HepG2 (cell line): ENCODE data around the gene NRG2. TPM values are rescaled to one million over a fixed set of nuclear protein-coding genes. Genes with fewer than 3 reads are reported as not detected.

Source experiments
- ATAC-seq: fragments of 200-7000 bp; cut with Tn5 transposase; 3 replicates; pipeline ENCODE4 v1.9.1; 2020; ENCODE audit warnings: mild to moderate bottlenecking, moderate library complexity
- BruUV-seq: library from RNA; stranded (reverse); fragments of 400-500 nt; replicated peaks from 2 replicates; lab custom pipeline; 2021; lab: Mats Ljungman, UMichigan
- CTCF ChIA-PET: fragments of 300-600 bp; formaldehyde crosslinking; extraction: SDS; loops from one replicate; lab custom pipeline; 2021; ENCODE audit warnings: low total read pairs, inconsistent platforms, low intra/inter-chr PET ratio; lab: Yijun Ruan, JAX
- POLR2A ChIA-PET: fragments of 350-600 bp; sonication (Branson Sonifier 250); formaldehyde crosslinking; loops from one replicate; lab custom pipeline; 2020; ENCODE audit warnings: antibody characterized with exemption, inconsistent platforms; lab: Yijun Ruan, JAX
- DNase-seq: peaks from one replicate; pipeline ENCODE4 v3.0.0-alpha.2; 2015; ENCODE audit warnings: low spot score
- FAIRE-seq: peaks from 3 replicates; lab custom pipeline; 2011; peaks lifted over from hg19 to GRCh38; lab: Jason Lieb, UNC
- H2AFZ ChIP-seq: one replicate; pipeline ENCODE4 v1.6.1; 2011; ENCODE audit warnings: low read length, inconsistent platforms
- H3K27ac ChIP-seq: fragments of 300-600 bp; 3 replicates; pipeline ENCODE4 v1.8.0; 2011; ENCODE audit warnings: mixed run types, mild to moderate bottlenecking, mixed read lengths, low read length, inconsistent platforms; ENCODE audit not compliant: insufficient read depth; ENCODE audit errors: extremely low read length
- H3K27me3 ChIP-seq, 2 experiments: fragments of 200-600 bp in 1 of 2; 2 replicates in 1 of 2; 3 replicates in 1 of 2; pipeline versions ENCODE4 v1.6.0 to v1.8.0; 2011; ENCODE audit warnings: low read length in 2 of 2, mild to moderate bottlenecking in 2 of 2, moderate library complexity in 2 of 2, inconsistent platforms in 1 of 2; ENCODE audit not compliant: insufficient read depth in 2 of 2, control insufficient read depth in 1 of 2
- H3K36me3 ChIP-seq, 2 experiments: fragments of 200-600 bp in 1 of 2; replicated peaks in 1 of 2; 2 replicates in 1 of 2; 3 replicates in 1 of 2; pipeline versions ENCODE4 v1.5.1 to v1.8.0; 2011; ENCODE audit warnings: low read length in 2 of 2, inconsistent platforms in 1 of 2; ENCODE audit not compliant: insufficient read depth in 2 of 2, control insufficient read depth in 1 of 2
- H3K4me1 ChIP-seq: 2 replicates; pipeline ENCODE4 v1.5.1; 2012; ENCODE audit warnings: low read length, inconsistent platforms; ENCODE audit not compliant: insufficient read depth
- H3K4me2 ChIP-seq: 2 replicates; pipeline ENCODE4 v1.6.0; 2011; ENCODE audit warnings: low read depth, low read length, inconsistent platforms
- H3K4me3 ChIP-seq, 3 experiments: fragments of 200-600 bp in 1 of 3; sonication (generic), shearing (Covaris generic) in 1 of 3; replicated peaks in 1 of 3; 2 replicates each; pipeline ENCODE4 v1.5.1; 2011 to 2016; ENCODE audit warnings: low read length in 3 of 3, inconsistent platforms in 2 of 3, low read depth in 2 of 3, mild to moderate bottlenecking in 2 of 3, control low read depth in 1 of 3, mixed read lengths in 1 of 3; ENCODE audit not compliant: insufficient read depth in 1 of 3
- H3K79me2 ChIP-seq: one replicate; pipeline ENCODE4 v1.6.1; 2011; ENCODE audit warnings: low read length, inconsistent platforms; ENCODE audit not compliant: insufficient read depth
- H3K9ac ChIP-seq: 2 replicates; pipeline ENCODE4 v1.6.0; 2011; ENCODE audit warnings: mild to moderate bottlenecking, low read depth, low read length, inconsistent platforms; ENCODE audit not compliant: insufficient read depth
- H3K9me3 ChIP-seq: 2 replicates; pipeline ENCODE4 v1.5.1; 2012; ENCODE audit warnings: mild to moderate bottlenecking, low read length
- H4K20me1 ChIP-seq: 2 replicates; pipeline ENCODE4 v1.6.0; 2011; ENCODE audit warnings: inconsistent platforms, mild to moderate bottlenecking, low read length, moderate library complexity; ENCODE audit not compliant: insufficient read depth
- FOXP4 ChIP-seq: sonication (generic); formaldehyde crosslinking; IDR thresholded peaks from 2 replicates; pipeline ENCODE4 v1.4.0; 2020; ENCODE audit warnings: missing genetic modification reagents
- KDM3A ChIP-seq: IDR thresholded peaks from 2 replicates; pipeline ENCODE4 v1.6.1; 2018; ENCODE audit warnings: low read depth, missing compliant biosample characterization
- PAF1 ChIP-seq: IDR thresholded peaks from 2 replicates; pipeline ENCODE4 v1.6.1; 2016; ENCODE audit warnings: missing genetic modification reagents, missing compliant biosample characterization
- RFX3 ChIP-seq: IDR thresholded peaks from 2 replicates; pipeline ENCODE4 v1.6.1; 2016; ENCODE audit warnings: missing biosample characterization, missing genetic modification reagents
- ZMYM4 ChIP-seq: sonication (generic); formaldehyde crosslinking; IDR thresholded peaks from 2 replicates; pipeline ENCODE4 v1.8.1; 2023; ENCODE audit warnings: mild to moderate bottlenecking, missing genetic modification reagents
- WGBS: methylation state at CpG from one replicate; pipeline ENCODE4 v1.1.6; 2017; ENCODE audit warnings: low lambda C conversion rate; 5-methylcytosine and 5-hydroxymethylcytosine counted together
- in situ Hi-C: cut with HindIII; loops from 2 replicates; pipeline ENCODE4 v1.10.0; 2017; ENCODE audit warnings: low pct_unique_long_range_greater_than_20kb; ENCODE audit not compliant: extremely low pct_ligation_motif_present
- intact Hi-C: fragments of 100-400 bp; cut with micrococcal nuclease; formaldehyde crosslinking; loops from one replicate; pipeline ENCODE4 v1.10.0; 2022; ENCODE audit not compliant: unreplicated experiment
- polyA plus RNA-seq, 8 experiments: library from polyadenylated mRNA; depleted of rRNA in 3 of 8; stranded (reverse) in 7 of 8; unstranded in 1 of 8; fragments of >200 nt; fragmentation: Illumina TruSeq in 4 of 8; extraction: Trizol in 4 of 8; gene quantifications; 2 replicates each; pipeline versions ENCODE4 v1.2.1 to v1.2.3, GENCODE V29; 2011 to 2016; ENCODE audit warnings: low read depth in 4 of 8, missing spikeins in 1 of 8, mixed read lengths in 1 of 8; ENCODE audit not compliant: insufficient read depth in 1 of 8
- total RNA-seq, 5 experiments: library from RNA; depleted of rRNA; stranded (reverse); fragments of >200 nt; fragmentation: Illumina TruSeq; extraction: Trizol; gene quantifications; 2 replicates each; pipeline ENCODE4 v1.2.3, GENCODE V29; 2016; ENCODE audit warnings: low read depth in 1 of 5

The NRG2 gene
- total and polyA plus RNA-seq, 2 of the 13 experiments (the other 11 are each of a cell fraction or from before 2014, with no cell fraction given), result not detected

GRCh38 chr5:139809331-139809810 lies 233.7 kb downstream of the NRG2 start:
- Histone ChIP-seq H3K4me2 (no peak overlapping the region), H3K36me3 (no peaks in the 10 kb centered on the region), H2AFZ (no peak overlapping the region), H3K9ac (no peak overlapping the region), H3K9me3 (no peaks in the 10 kb centered on the region), H3K79me2 (no peaks in the 10 kb centered on the region), H3K4me1 (no peaks in the 10 kb centered on the region), H3K4me3 (no peak overlapping the region), H3K27me3 (peaks cover 14 to 45% of the 10 kb centered on the region in 2 experiments; a peak in 4 of 5 replicates), H3K27ac (no peak overlapping the region), H4K20me1 (peaks cover 2% of the 10 kb centered on the region; the same call in 1 of the 2 replicates)
- TF ChIP-seq FOXP4, result no peak
- TF ChIP-seq ZMYM4 (CRISPR knock-in tag), result no peak
- no peak for TF ChIP-seq RFX3 (CRISPR knock-in tag)
- no peak for TF ChIP-seq KDM3A (CRISPR knock-in tag)
- TF ChIP-seq PAF1 (CRISPR knock-in tag), result no peak
- intact Hi-C loops, result no loop called here
- FAIRE-seq (no peak), ATAC-seq (no peak), DNase-seq (no peak)
- WGBS, result no CpG with 5 or more reads among the region's 11 CpGs
- CTCF ChIA-PET, result no interaction called here
- POLR2A ChIA-PET, result no interaction called here
- BruUV-seq, result no TSS peak
- in situ Hi-C loops, result no loop called here
